OCI-LY1 (cell line): ENCODE measurements around the gene LPCAT2.

ENCODE experiments used
- H2AFZ ChIP-seq: fragments of 200-600 bp; sonication (generic), shearing (Covaris generic); 2 replicates; pipeline ENCODE4 v1.6.0; 2014; ENCODE audit warnings: antibody characterized with exemption, mild to moderate bottlenecking, low read length
- H3F3A ChIP-seq: fragments of 200-600 bp; sonication (generic), shearing (Covaris generic); 2 replicates; pipeline ENCODE4 v1.6.0; 2014; ENCODE audit warnings: mild to moderate bottlenecking, antibody characterized with exemption, low read length, moderate library complexity; ENCODE audit not compliant: insufficient read depth
- H3K27ac ChIP-seq: fragments of 200-600 bp; sonication (generic); 2 replicates; pipeline ENCODE4 v1.5.1; 2014; ENCODE audit warnings: low read length, mixed run types, mild to moderate bottlenecking, low read depth; ENCODE audit not compliant: poor library complexity, severe bottlenecking
- H3K27me3 ChIP-seq: fragments of 200-600 bp; sonication (generic); 2 replicates; pipeline ENCODE4 v1.6.0; 2014; ENCODE audit warnings: antibody characterized with exemption, mild to moderate bottlenecking, low read length, moderate library complexity; ENCODE audit not compliant: insufficient read depth
- H3K36me3 ChIP-seq: fragments of 200-600 bp; sonication (generic); 2 replicates; pipeline ENCODE4 v1.6.1; 2014; ENCODE audit warnings: mild to moderate bottlenecking, antibody characterized with exemption, low read length, moderate library complexity, mixed read lengths; ENCODE audit not compliant: insufficient read depth
- H3K4me1 ChIP-seq: fragments of 200-600 bp; sonication (generic); 2 replicates; pipeline ENCODE4 v1.5.1; 2014; ENCODE audit warnings: mild to moderate bottlenecking, low read length, moderate library complexity; ENCODE audit not compliant: insufficient read depth, severe bottlenecking
- H3K4me2 ChIP-seq: fragments of 200-600 bp; sonication (generic), shearing (Covaris generic); 2 replicates; pipeline ENCODE4 v1.6.1; 2014; ENCODE audit warnings: low read length
- H3K4me3 ChIP-seq: fragments of 200-600 bp; sonication (generic); 2 replicates; pipeline ENCODE4 v1.5.1; 2014; ENCODE audit warnings: low read length, low read depth, mild to moderate bottlenecking, mixed read lengths; ENCODE audit not compliant: poor library complexity, severe bottlenecking
- H3K79me2 ChIP-seq: fragments of 200-600 bp; shearing (Covaris generic); 2 replicates; pipeline ENCODE4 v1.6.1; 2016; ENCODE audit warnings: mixed run types, low read length, mixed read lengths; ENCODE audit not compliant: insufficient read depth
- H3K9ac ChIP-seq: fragments of 200-600 bp; sonication (generic), shearing (Covaris generic); 2 replicates; pipeline ENCODE4 v1.6.1; 2014; ENCODE audit warnings: mild to moderate bottlenecking, low read length, mixed read lengths
- H3K9me2 ChIP-seq: fragments of 200-600 bp; sonication (generic), shearing (Covaris generic); 2 replicates; pipeline ENCODE4 v1.6.1; 2014; ENCODE audit warnings: low read depth, mild to moderate bottlenecking, low read length, mixed read lengths
- H3K9me3 ChIP-seq: fragments of 200-600 bp; shearing (Covaris generic); 2 replicates; pipeline ENCODE4 v1.6.1; 2014; ENCODE audit warnings: low read length, mixed read lengths
- H4K20me1 ChIP-seq: fragments of 200-600 bp; sonication (generic), shearing (Covaris generic); 2 replicates; pipeline ENCODE4 v1.6.0; 2016; ENCODE audit warnings: mild to moderate bottlenecking, low read length; ENCODE audit not compliant: insufficient read depth
- CTCF ChIP-seq: fragments of 200-600 bp; sonication (generic), shearing (Covaris generic); IDR thresholded peaks from 2 replicates; pipeline ENCODE4 v1.5.1; 2017; ENCODE audit warnings: mild to moderate bottlenecking, antibody characterized with exemption, low read length, moderate library complexity, mixed read lengths
- EZH2 ChIP-seq: fragments of 200-600 bp; sonication (generic), shearing (Covaris generic); IDR thresholded peaks from 2 replicates; pipeline ENCODE4 v1.8.0; 2017; ENCODE audit warnings: borderline replicate concordance, mixed run types, mild to moderate bottlenecking, antibody characterized with exemption, low read length, moderate library complexity, mixed read lengths

The LPCAT2 gene

DNA sequence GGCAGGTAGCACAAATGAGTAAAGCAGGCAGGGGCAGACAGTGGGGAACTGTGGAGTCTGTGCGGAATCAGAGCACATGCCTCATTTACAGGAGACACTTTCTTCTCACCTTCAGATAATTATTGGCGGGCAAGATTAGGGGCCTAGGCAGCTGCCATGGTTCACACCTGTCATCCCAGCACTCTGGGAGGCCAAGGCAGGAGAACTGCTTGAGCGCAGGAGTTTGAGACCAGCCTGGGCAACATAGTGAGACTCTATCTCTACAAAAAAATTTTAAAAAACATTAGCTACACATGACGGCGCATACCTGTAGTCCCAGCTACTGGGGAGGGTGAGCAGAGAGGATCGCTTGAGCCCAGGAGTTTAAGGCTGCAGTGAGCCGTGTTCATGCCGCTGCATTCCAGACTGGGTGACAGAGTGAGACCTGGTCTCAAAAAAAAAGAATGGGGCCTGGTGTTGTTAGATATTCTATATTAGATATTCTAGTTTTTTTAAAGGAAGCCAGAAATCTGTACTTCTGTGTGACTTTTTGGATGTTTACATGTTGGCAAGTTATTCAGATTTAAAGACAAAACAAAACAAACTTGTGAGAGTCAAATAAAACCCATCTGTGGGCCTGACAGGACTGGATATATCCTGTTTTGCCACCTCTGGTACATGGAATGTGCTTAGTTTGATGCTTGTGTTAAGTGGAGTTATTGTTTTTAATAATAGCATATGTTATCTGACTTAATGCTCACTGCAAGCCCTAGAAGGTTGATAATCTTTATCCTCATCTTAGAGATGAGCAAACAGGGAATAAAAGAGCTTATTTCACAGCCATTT lies 4.9 kb upstream of the LPCAT2 start:
- Histone ChIP-seq H3K79me2 (no peaks in the 10 kb centered on the region), H3K4me3 (no peak overlapping the region), H3K36me3 (no peaks in the 10 kb centered on the region), H3K9me2 (no peaks in the 10 kb centered on the region), H4K20me1 (no peaks in the 10 kb centered on the region), H3K27ac (no peak overlapping the region), H3K9ac (no peak overlapping the region), H2AFZ (no peak overlapping the region), H3K4me1 (no peaks in the 10 kb centered on the region), H3K9me3 (no peaks in the 10 kb centered on the region), H3F3A (no peaks in the 10 kb centered on the region), H3K4me2 (no peak overlapping the region), H3K27me3 (no peaks in the 10 kb centered on the region)
- TF ChIP-seq EZH2 (no peak), CTCF (no peak)

GRCh38 chr16:55505333-55506015 lies 3.4 kb upstream of the LPCAT2 start:
- Histone ChIP-seq H3K4me1 (no peaks in the 10 kb centered on the region), H3K27ac (no peak overlapping the region), H3F3A (no peaks in the 10 kb centered on the region), H3K4me3 (no peak overlapping the region), H3K4me2 (no peak overlapping the region), H2AFZ (no peak overlapping the region), H3K9ac (no peak overlapping the region), H3K9me3 (no peaks in the 10 kb centered on the region), H3K9me2 (no peaks in the 10 kb centered on the region), H4K20me1 (no peaks in the 10 kb centered on the region), H3K27me3 (no peaks in the 10 kb centered on the region), H3K79me2 (no peaks in the 10 kb centered on the region), H3K36me3 (no peaks in the 10 kb centered on the region)
- TF ChIP-seq CTCF (no peak), EZH2 (no peak)

- H3K4me2 ChIP-seq: no peak overlapping the region
- H3K4me1 ChIP-seq: no peaks in the 10 kb centered on the region
- no peaks in the 10 kb centered on the region for H3F3A ChIP-seq
- H3K9me3 ChIP-seq: no peaks in the 10 kb centered on the region
- no peak overlapping the region for H3K9ac ChIP-seq
- H4K20me1 ChIP-seq: no peaks in the 10 kb centered on the region
- no peak for TF ChIP-seq CTCF
- TF ChIP-seq EZH2: no peak
- no peaks in the 10 kb centered on the region for H3K9me2 ChIP-seq
- H3K4me3 ChIP-seq: no peak overlapping the region
- no peaks in the 10 kb centered on the region for H3K79me2 ChIP-seq
- H3K36me3 ChIP-seq: no peaks in the 10 kb centered on the region
- H2AFZ ChIP-seq: no peak overlapping the region
- H3K27me3 ChIP-seq: no peaks in the 10 kb centered on the region
- H3K27ac ChIP-seq: no peak overlapping the region
Observed at GRCh38 chr16:55506083-55506482, 2.8 kb upstream of the LPCAT2 start.
